HG03159 (cell line): ENCODE data around the gene AMN.

Experiments
- ATAC-seq: cut with Tn5 transposase; IDR thresholded peaks from one replicate; pipeline ENCODE4 v1.9.1; 2021; ENCODE audit warnings: mild to moderate bottlenecking, moderate library complexity; ENCODE audit not compliant: unreplicated experiment

Gene AMN

DNA sequence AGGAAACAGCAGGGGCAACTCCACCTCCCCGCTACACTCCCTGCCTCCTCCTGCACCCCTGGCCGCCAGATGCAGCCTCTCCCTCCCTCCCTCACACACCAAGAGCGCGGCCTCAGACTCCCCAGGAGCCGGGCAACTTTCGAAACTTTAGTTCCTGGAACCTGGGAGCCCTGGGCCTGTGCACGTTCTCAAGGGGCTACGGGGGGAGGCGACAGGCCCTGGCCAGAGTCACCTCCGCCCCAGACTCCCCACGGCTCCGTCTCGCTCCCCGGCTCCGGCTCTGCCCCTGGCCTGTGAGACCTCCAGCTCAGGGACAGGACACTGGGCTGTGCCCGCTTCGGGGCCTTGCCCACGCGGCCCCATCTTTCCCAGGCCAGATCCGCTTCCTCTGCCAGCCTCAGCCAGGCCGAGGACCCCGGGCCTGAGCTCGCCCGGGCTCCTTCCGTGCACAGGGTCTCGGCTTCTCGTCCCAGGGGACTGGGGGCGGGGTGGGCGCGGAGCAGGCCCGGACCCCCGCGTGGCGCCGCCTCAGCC, 5.5 kb downstream of the AMN start:
- ATAC-seq = peak; percentile 18

- peak; percentile 70 for ATAC-seq
Observed at GRCh38 chr14:102928412-102929240, 6.2 kb downstream of the AMN start.

GRCh38 chr14:102929241-102930137, 7.0 kb downstream of the AMN start:
- ATAC-seq = no peak

- no peak for ATAC-seq
Observed at GRCh38 chr14:102930138-102930752, 7.8 kb downstream of the AMN start.

DNA sequence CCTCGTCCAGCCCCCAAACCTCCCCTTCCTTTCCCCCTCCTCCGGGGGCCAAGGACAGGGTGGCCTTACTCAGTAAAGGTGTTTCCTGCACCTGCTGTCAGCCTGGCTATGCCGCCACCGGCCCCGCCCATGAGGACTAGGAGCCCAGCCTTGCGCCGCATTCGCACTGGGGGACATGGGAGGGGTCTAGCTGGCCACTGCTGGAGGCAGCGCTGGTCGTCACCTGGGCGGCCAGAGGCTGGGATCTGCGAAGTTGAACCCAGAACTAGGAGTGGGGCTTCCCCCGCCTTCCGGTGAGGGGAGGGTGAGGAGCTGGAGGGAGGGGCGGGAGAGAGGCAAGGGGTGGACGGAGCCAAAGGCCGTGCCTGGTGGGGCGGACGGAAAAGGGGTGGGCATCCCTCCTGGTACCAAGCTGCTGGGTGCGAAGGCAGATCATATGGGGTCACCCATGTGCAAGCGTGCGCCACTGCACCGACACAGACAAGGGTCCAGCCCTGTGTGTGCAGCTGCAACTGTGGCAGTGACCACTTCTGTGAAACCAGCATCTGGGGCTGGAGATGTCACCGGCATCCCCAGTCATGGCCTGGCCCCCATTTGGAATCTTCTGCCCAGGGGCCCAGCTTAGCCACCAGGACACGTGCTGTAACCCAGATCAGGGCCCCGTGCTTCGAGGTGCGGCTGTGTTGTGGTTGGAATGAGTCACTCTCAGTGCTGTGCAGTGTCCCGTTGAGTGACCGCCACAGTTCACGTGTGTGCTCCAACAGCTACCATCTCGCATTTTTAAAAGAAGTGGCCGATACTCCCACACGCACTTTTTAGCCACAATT, 8.5 kb downstream of the AMN start:
- no peak for ATAC-seq

DNA sequence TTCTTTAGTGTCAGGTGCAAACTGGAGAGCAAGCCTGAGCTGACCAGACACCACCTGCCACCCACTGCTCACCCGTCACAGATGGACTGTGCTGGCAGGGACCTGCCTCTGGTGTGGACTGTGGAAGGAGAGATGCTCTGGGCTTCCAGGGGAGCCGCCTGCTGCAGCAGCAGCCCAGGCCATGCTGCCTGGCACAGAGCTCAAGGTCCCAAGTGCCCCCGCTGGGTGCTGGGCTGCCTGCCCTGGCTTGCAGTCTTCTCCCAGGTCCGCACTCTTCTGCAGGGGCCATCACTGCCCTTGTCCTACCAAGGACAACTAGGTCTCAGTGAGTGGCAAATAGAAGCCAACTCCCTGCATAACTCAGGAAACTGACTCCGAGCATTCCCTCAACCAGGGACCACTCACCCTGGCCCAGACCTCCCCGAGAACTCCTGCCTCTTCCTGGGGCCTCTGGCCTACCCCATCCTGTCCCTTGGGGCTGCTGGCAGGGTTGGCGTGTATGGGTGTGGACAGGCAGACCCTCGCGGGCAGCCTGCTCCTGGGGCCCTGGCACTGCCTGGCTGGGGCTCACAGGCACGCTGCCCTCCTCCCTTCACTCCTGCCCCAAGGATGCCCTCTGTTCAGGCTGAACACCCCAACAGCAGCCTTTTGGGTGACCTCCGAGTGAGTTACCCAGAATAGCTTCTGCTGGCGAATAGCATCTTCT, 9.3 kb downstream of the AMN start:
- no peak for ATAC-seq

DNA sequence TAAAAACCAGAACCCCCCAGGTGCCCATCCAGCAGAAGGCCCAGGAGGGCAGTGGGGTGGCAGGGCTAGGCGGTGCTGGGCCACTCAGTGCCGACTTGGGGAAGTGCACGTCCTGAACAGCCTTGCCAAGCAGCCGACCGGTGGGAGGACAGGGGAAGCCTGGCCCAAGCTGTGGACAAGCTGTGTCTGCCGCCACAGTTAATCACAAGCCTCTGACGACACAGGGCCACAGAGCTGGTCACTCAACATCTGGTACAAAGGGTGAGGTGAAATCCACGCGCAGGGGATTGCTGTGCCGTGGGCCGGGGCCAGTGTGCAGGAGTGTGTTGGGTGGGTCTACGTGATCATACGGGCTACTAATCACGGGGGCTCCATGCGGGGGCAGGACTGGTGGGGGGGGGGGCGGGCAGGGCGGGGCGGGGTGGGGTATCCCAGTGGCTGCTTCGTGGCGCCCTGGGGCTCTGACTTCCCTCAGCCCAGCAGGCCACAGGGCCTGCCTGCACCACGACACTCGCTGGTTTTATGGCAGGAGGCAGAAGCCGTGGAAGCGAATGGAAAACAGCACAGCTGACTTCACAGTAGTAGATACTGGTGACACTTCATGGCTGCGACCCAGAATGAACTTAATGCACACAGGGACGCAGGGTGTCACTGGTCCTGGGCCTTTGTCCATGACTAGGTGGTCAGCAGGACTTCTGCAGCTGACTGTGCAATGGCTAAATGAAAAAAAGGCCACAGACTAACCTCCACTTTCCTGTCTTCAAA, 10.2 kb downstream of the AMN start:
- ATAC-seq = no peak

- no peak for ATAC-seq
Observed at GRCh38 chr14:102933618-102934231, 11.3 kb downstream of the AMN start.

- ATAC-seq = no peak
Observed at GRCh38 chr14:102935756-102936155, 13.3 kb downstream of the AMN start.

GRCh38 chr14:102937331-102938175, 15.1 kb downstream of the AMN start:
- ATAC-seq = no peak

DNA sequence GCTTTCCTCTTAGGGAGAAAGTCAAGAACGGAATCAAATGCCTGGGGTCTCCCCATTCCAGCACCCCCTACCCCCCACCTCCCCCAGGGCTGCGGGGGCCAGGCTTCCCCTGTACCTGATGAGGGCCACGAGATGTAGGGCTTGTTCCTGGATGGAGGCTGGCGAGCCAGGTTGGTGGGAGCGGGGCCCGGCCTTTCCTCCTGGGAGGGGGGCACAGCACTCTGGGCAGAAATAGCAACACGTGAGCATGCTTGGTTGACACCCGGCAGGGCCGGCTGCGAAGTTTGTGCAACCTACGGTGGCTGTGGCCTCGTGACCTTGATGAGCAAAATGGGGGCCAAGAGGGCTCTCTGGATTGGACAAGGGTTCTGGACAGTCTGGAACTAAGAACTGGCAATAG, 15.7 kb downstream of the AMN start:
- ATAC-seq = no peak

DNA sequence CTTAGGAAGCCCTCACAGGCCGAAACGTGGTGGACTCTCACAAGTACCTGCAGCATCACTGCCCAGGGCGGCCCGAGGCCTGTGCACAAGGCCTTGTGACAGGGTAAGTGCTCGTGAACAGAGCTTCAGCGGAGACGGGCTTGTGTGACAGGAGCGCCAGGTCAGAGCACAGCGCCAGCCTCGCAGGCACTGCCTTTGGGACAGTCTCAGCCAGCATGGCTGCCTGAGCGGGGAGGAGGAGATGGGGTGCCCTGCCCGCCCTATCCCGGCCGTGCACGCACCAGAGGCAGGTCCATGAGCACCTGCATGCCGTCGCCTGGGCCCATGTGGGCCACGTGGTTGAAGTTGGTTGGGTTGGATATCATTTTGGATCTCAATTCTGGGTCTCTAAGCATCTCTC, 16.9 kb downstream of the AMN start:
- no peak for ATAC-seq

- ATAC-seq = no peak
Observed at GRCh38 chr14:102939820-102940561, 17.5 kb downstream of the AMN start.

DNA sequence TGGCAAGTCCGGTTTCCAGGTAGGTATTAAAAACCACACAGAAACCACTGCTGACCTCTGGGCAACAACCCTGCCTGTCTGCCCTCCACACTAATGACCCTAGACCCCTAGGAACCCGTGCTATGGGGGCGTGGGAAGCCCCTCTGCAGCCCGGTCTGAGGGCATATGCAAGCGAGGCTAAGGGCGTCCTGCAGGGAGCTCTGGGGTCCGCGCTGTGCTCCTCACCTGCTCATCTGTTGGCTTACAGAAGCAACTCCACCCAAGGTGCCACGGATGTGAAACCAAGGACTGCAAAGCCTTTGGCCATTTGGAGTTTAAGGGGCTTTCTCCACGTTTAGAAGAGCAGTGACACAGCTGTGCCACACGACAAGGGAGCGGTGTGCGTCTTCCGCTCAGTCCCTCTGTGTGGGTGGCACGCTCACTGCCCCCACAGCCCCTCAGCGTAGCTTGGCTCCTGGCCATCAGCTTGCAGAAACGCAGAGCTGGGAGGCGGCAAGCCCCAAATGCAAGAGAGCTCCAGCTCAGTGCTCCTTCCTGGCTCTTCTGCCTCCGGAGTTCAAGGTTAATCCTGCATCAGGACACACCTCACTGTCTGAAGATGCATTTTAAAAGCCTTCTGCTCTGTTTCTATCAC, 18.4 kb downstream of the AMN start:
- no peak for ATAC-seq

- ATAC-seq = no peak
Observed at GRCh38 chr14:102941419-102942011, 19.1 kb downstream of the AMN start.

GRCh38 chr14:102942069-102942468, 19.6 kb downstream of the AMN start:
- ATAC-seq = no peak
